HEK293 (cell line): ENCODE results near the gene PFKL.

ENCODE experiments used
- CTCF ChIA-PET: fragments of 350-600 bp; formaldehyde crosslinking; extraction: SDS; loops from one replicate; lab custom pipeline; 2021; ENCODE audit warnings: antibody characterized with exemption; lab: Yijun Ruan, JAX
- POLR2A ChIA-PET: fragments of 300-600 bp; formaldehyde crosslinking; extraction: SDS; loops from one replicate; lab custom pipeline; 2020; ENCODE audit warnings: antibody characterized with exemption, inconsistent platforms; lab: Yijun Ruan, JAX
- H3K27ac ChIP-seq: fragments of 200-500 bp; sonication (Bioruptor generic); 2 replicates; pipeline ENCODE4 v1.5.1; 2014; ENCODE audit warnings: low read depth, low read length, control low read depth, inconsistent platforms; ENCODE audit errors: extremely low read depth
- H3K36me3 ChIP-seq, 2 experiments: fragments of 200-500 bp in 1 of 2; sonication (Bioruptor generic) in 1 of 2; 1 replicate in 1 of 2; 2 replicates in 1 of 2; pipeline ENCODE4 v1.5.1; 2014 to 2017; ENCODE audit warnings: inconsistent platforms in 2 of 2, low read length in 2 of 2; ENCODE audit not compliant: control insufficient read depth in 2 of 2, insufficient read depth in 1 of 2
- H3K4me1 ChIP-seq: fragments of 200-500 bp; sonication (Bioruptor generic); 2 replicates; pipeline ENCODE4 v1.5.1; 2014; ENCODE audit warnings: mild to moderate bottlenecking, low read length, inconsistent platforms; ENCODE audit not compliant: control insufficient read depth, insufficient read depth
- H3K4me3 ChIP-seq: 2 replicates; pipeline ENCODE4 v1.5.1; 2011; ENCODE audit warnings: low read depth, mild to moderate bottlenecking, control low read depth, low read length, moderate library complexity
- H3K9me3 ChIP-seq: fragments of 200-500 bp; sonication (Bioruptor generic); 2 replicates; pipeline ENCODE4 v1.5.1; 2014; ENCODE audit warnings: low read depth, low read length, inconsistent platforms; ENCODE audit not compliant: control insufficient read depth, insufficient read depth
- EGR2 ChIP-seq: fragments of 450-650 bp; formaldehyde crosslinking; IDR thresholded peaks from 2 replicates; pipeline ENCODE4 v1.5.1; 2016; ENCODE audit warnings: low read depth, missing biosample characterization, missing genetic modification characterization
- GFI1B ChIP-seq: fragments of 450-650 bp; formaldehyde crosslinking; IDR thresholded peaks from 2 replicates; pipeline ENCODE4 v1.5.1; 2016; ENCODE audit warnings: missing biosample characterization, missing genetic modification characterization
- HOXC10 ChIP-seq: sonication (generic); formaldehyde crosslinking; IDR thresholded peaks from 2 replicates; pipeline ENCODE4 v1.8.1; 2023; ENCODE audit warnings: mild to moderate bottlenecking, missing genetic modification reagents
- SP2 ChIP-seq: fragments of 450-650 bp; formaldehyde crosslinking; IDR thresholded peaks from 2 replicates; pipeline ENCODE4 v1.5.1; 2016; ENCODE audit warnings: missing biosample characterization, missing genetic modification characterization
- WT1 ChIP-seq: fragments of 450-650 bp; formaldehyde crosslinking; IDR thresholded peaks from 2 replicates; pipeline ENCODE4 v1.5.1; 2016; ENCODE audit warnings: missing biosample characterization, missing genetic modification characterization
- ZBTB7A ChIP-seq: fragments of 450-650 bp; formaldehyde crosslinking; IDR thresholded peaks from 2 replicates; pipeline ENCODE4 v1.5.1; 2016; ENCODE audit warnings: low read depth, missing biosample characterization, missing genetic modification characterization
- ZIC2 ChIP-seq: fragments of 450-650 bp; formaldehyde crosslinking; IDR thresholded peaks from 2 replicates; pipeline ENCODE4 v1.5.1; 2016; ENCODE audit warnings: missing biosample characterization, missing genetic modification characterization
- ZNF133 ChIP-seq: fragments of 450-650 bp; formaldehyde crosslinking; IDR thresholded peaks from 2 replicates; pipeline ENCODE4 v1.5.1; 2016; ENCODE audit warnings: missing biosample characterization, missing genetic modification characterization
- ZNF140 ChIP-seq: fragments of 450-650 bp; formaldehyde crosslinking; IDR thresholded peaks from 2 replicates; pipeline ENCODE4 v1.5.1; 2016; ENCODE audit warnings: missing biosample characterization, missing genetic modification characterization
- ZNF169 ChIP-seq: fragments of 450-650 bp; formaldehyde crosslinking; IDR thresholded peaks from 2 replicates; pipeline ENCODE4 v1.5.1; 2016; ENCODE audit warnings: missing biosample characterization, missing genetic modification characterization
- ZNF184 ChIP-seq: fragments of 450-650 bp; IDR thresholded peaks from 2 replicates; pipeline ENCODE4 v1.5.1; 2018; ENCODE audit warnings: missing biosample characterization, mild to moderate bottlenecking, missing genetic modification characterization
- ZNF239 ChIP-seq: fragments of 450-650 bp; formaldehyde crosslinking; IDR thresholded peaks from 2 replicates; pipeline ENCODE4 v1.5.1; 2016; ENCODE audit warnings: missing biosample characterization, missing genetic modification characterization
- ZNF311 ChIP-seq: fragments of 450-650 bp; formaldehyde crosslinking; IDR thresholded peaks from 2 replicates; pipeline ENCODE4 v1.5.1; 2017; ENCODE audit warnings: missing biosample characterization, missing genetic modification characterization, borderline replicate concordance
- ZNF350 ChIP-seq: fragments of 450-650 bp; formaldehyde crosslinking; IDR thresholded peaks from 2 replicates; pipeline ENCODE4 v1.5.0; 2017; ENCODE audit warnings: missing biosample characterization, mild to moderate bottlenecking, missing genetic modification characterization
- ZNF426 ChIP-seq: fragments of 450-650 bp; formaldehyde crosslinking; IDR thresholded peaks from 2 replicates; pipeline ENCODE4 v1.5.1; 2017; ENCODE audit warnings: missing biosample characterization, missing genetic modification characterization, mild to moderate bottlenecking, inconsistent platforms, moderate library complexity
- ZNF521 ChIP-seq: fragments of 450-650 bp; formaldehyde crosslinking; IDR thresholded peaks from 2 replicates; pipeline ENCODE4 v1.5.1; 2017; ENCODE audit warnings: missing biosample characterization, mild to moderate bottlenecking, missing genetic modification characterization
- ZNF555 ChIP-seq: fragments of 450-650 bp; formaldehyde crosslinking; conservative IDR thresholded peaks from 2 replicates; pipeline ENCODE4 v1.5.1; 2017; ENCODE audit warnings: missing biosample characterization, mild to moderate bottlenecking, missing genetic modification characterization, inconsistent platforms
- ZNF600 ChIP-seq: fragments of 450-650 bp; formaldehyde crosslinking; IDR thresholded peaks from 2 replicates; pipeline ENCODE4 v1.5.1; 2016; ENCODE audit warnings: missing biosample characterization, missing genetic modification characterization
- ZNF610 ChIP-seq: fragments of 450-650 bp; formaldehyde crosslinking; IDR thresholded peaks from 2 replicates; pipeline ENCODE4 v1.5.1; 2016; ENCODE audit warnings: missing biosample characterization, missing genetic modification characterization, borderline replicate concordance
- ZNF623 ChIP-seq: fragments of 450-650 bp; formaldehyde crosslinking; IDR thresholded peaks from 2 replicates; pipeline ENCODE4 v1.5.1; 2016; ENCODE audit warnings: missing biosample characterization, missing genetic modification characterization
- ZNF768 ChIP-seq: fragments of 450-650 bp; formaldehyde crosslinking; IDR thresholded peaks from 2 replicates; pipeline ENCODE4 v1.5.1; 2018; ENCODE audit warnings: missing biosample characterization, mild to moderate bottlenecking, missing genetic modification characterization
- ZNF792 ChIP-seq: fragments of 450-650 bp; formaldehyde crosslinking; IDR thresholded peaks from 2 replicates; pipeline ENCODE4 v1.5.1; 2016; ENCODE audit warnings: missing biosample characterization, missing genetic modification characterization
- TF ChIP-seq, protein P1 (sequence below): fragments of 450-650 bp; formaldehyde crosslinking; conservative IDR thresholded peaks from 2 replicates; pipeline ENCODE4 v1.5.1; 2016; ENCODE audit warnings: low read depth, missing biosample characterization, missing genetic modification characterization
- TF ChIP-seq, protein P2 (sequence below): fragments of 450-650 bp; formaldehyde crosslinking; IDR thresholded peaks from 2 replicates; pipeline ENCODE4 v1.5.1; 2016; ENCODE audit warnings: missing biosample characterization, missing genetic modification characterization
- TF ChIP-seq, protein P3 (sequence below): fragments of 450-650 bp; formaldehyde crosslinking; IDR thresholded peaks from 2 replicates; pipeline ENCODE4 v1.5.1; 2016; ENCODE audit warnings: missing biosample characterization, missing genetic modification characterization

PFKL gene

DNA sequence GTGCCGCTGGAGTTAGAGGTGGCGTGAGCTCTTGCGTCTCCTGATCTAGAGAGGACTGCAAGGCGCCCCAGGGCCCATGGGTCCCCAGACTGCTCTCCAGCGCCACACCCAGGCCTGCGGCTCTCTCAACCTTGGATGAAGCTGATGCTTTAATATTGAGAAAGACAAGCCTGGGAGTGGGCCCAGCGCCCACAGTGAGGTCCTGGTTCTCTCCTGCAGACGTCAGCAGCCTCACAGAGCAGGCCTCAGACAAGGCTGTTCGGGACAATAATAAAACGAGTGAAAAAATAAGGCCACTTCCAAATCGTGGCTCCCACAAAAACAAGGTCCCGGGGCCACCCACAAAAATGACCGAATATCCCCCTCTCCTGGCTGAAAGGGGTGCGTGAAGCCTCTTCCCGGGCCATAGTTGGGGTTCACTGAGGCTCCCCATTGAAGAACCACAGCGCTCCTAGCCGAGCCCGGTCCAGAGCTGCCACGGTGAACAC, 32.2 kb upstream of the PFKL start:
- no peaks in the 10 kb centered on the region for H3K36me3 ChIP-seq
- no peaks in the 10 kb centered on the region for H3K4me1 ChIP-seq
- H3K4me3 ChIP-seq, result no peak overlapping the region
- no peak for TF ChIP-seq WT1 (tag by site-specific recombination)
- TF ChIP-seq ZNF768 (tag by site-specific recombination), result no peak
- TF ChIP-seq ZIC2 (tag by site-specific recombination), result no peak
- TF ChIP-seq ZNF792 (tag by site-specific recombination), result no peak
- TF ChIP-seq ZNF555 (tag by site-specific recombination), result no peak
- no peak for TF ChIP-seq ZNF600 (tag by site-specific recombination)
- TF ChIP-seq ZNF140 (tag by site-specific recombination), result no peak
- TF ChIP-seq SP2 (tag by site-specific recombination), result no peak
- TF ChIP-seq ZNF350 (tag by site-specific recombination), result no peak
- no peak for TF ChIP-seq GFI1B (tag by site-specific recombination)
- POLR2A ChIA-PET, result interaction anchor here (0.6 kb wide), 1 partner anchor 225 kb away, joined by 3 read pairs; no protein-coding TSS in a partner anchor
- H3K9me3 ChIP-seq, result no peaks in the 10 kb centered on the region
- CTCF ChIA-PET, result interaction anchor here (0.7 to 1.8 kb wide), 2 partner anchors 30 to 43 kb away, joined by 3 to 8 read pairs; no protein-coding TSS in a partner anchor
- H3K27ac ChIP-seq, result no peak overlapping the region

DNA sequence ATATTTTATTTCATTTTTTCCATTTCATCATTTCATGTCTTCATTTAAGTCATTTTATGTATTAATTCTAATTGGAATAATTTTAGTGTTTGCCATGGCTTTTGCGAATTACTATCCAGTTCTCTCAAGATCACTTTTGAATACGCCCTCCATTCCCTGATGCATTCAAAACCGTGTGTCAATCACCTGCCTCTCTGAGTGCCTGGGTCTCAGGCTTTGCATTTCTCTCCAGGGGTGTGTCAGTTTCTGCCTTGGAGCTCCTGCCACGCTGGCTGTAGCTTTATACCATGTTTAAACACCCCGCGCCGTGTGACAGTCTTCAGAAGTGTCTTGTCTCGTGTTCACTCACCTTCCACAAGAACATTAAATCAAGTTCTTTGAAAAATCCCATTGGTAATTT, 30.8 kb upstream of the PFKL start:
- Histone ChIP-seq H3K27ac (no peak overlapping the region), H3K9me3 (no peaks in the 10 kb centered on the region), H3K4me1 (no peaks in the 10 kb centered on the region), H3K4me3 (no peak overlapping the region), H3K36me3 (no peaks in the 10 kb centered on the region)
- ChIA-PET POLR2A (no interaction called here), CTCF (interaction anchor here (0.6 kb wide), 1 partner anchor 254 kb away, joined by 3 read pairs; no protein-coding TSS in a partner anchor)
- TF ChIP-seq ZNF610 (no peak), ZNF169 (tag by site-specific recombination) (no peak), HOXC10 (CRISPR knock-in tag) (no peak), ZNF184 (tag by site-specific recombination) (no peak), ZNF133 (no peak), ZBTB7A (tag by site-specific recombination) (no peak), ZNF426 (no peak), ZNF521 (tag by site-specific recombination) (no peak), EGR2 (no peak), ZNF239 (tag by site-specific recombination) (no peak), ZNF623 (tag by site-specific recombination) (no peak), ZNF600 (tag by site-specific recombination) (no peak), ZNF311 (tag by site-specific recombination) (no peak)
- TF ChIP-seq, protein P1, sequence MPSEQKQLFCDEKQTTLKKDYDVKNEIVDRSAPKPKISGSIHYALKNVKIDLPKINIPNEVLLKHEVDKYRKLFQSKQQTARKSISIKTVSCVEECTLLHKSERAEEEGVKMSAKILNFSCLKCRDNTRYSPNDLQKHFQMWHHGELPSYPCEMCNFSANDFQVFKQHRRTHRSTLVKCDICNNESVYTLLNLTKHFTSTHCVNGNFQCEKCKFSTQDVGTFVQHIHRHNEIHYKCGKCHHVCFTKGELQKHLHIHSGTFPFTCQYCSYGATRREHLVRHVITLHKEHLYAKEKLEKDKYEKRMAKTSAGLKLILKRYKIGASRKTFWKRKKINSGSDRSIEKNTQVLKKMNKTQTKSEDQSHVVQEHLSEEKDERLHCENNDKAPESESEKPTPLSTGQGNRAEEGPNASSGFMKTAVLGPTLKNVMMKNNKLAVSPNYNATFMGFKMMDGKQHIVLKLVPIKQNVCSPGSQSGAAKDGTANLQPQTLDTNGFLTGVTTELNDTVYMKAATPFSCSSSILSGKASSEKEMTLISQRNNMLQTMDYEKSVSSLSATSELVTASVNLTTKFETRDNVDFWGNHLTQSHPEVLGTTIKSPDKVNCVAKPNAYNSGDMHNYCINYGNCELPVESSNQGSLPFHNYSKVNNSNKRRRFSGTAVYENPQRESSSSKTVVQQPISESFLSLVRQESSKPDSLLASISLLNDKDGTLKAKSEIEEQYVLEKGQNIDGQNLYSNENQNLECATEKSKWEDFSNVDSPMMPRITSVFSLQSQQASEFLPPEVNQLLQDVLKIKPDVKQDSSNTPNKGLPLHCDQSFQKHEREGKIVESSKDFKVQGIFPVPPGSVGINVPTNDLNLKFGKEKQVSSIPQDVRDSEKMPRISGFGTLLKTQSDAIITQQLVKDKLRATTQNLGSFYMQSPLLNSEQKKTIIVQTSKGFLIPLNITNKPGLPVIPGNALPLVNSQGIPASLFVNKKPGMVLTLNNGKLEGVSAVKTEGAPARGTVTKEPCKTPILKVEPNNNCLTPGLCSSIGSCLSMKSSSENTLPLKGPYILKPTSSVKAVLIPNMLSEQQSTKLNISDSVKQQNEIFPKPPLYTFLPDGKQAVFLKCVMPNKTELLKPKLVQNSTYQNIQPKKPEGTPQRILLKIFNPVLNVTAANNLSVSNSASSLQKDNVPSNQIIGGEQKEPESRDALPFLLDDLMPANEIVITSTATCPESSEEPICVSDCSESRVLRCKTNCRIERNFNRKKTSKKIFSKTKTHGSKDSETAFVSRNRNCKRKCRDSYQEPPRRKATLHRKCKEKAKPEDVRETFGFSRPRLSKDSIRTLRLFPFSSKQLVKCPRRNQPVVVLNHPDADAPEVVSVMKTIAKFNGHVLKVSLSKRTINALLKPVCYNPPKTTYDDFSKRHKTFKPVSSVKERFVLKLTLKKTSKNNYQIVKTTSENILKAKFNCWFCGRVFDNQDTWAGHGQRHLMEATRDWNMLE (tag by site-specific recombination), result no peak
- TF ChIP-seq, protein P2, sequence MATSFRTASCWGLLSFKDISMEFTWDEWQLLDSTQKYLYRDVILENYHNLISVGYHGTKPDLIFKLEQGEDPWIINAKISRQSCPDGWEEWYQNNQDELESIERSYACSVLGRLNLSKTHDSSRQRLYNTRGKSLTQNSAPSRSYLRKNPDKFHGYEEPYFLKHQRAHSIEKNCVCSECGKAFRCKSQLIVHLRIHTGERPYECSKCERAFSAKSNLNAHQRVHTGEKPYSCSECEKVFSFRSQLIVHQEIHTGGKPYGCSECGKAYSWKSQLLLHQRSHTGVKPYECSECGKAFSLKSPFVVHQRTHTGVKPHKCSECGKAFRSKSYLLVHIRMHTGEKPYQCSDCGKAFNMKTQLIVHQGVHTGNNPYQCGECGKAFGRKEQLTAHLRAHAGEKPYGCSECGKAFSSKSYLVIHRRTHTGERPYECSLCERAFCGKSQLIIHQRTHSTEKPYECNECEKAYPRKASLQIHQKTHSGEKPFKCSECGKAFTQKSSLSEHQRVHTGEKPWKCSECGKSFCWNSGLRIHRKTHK (tag by site-specific recombination), result no peak
- TF ChIP-seq, protein P3, sequence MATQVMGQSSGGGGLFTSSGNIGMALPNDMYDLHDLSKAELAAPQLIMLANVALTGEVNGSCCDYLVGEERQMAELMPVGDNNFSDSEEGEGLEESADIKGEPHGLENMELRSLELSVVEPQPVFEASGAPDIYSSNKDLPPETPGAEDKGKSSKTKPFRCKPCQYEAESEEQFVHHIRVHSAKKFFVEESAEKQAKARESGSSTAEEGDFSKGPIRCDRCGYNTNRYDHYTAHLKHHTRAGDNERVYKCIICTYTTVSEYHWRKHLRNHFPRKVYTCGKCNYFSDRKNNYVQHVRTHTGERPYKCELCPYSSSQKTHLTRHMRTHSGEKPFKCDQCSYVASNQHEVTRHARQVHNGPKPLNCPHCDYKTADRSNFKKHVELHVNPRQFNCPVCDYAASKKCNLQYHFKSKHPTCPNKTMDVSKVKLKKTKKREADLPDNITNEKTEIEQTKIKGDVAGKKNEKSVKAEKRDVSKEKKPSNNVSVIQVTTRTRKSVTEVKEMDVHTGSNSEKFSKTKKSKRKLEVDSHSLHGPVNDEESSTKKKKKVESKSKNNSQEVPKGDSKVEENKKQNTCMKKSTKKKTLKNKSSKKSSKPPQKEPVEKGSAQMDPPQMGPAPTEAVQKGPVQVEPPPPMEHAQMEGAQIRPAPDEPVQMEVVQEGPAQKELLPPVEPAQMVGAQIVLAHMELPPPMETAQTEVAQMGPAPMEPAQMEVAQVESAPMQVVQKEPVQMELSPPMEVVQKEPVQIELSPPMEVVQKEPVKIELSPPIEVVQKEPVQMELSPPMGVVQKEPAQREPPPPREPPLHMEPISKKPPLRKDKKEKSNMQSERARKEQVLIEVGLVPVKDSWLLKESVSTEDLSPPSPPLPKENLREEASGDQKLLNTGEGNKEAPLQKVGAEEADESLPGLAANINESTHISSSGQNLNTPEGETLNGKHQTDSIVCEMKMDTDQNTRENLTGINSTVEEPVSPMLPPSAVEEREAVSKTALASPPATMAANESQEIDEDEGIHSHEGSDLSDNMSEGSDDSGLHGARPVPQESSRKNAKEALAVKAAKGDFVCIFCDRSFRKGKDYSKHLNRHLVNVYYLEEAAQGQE (tag by site-specific recombination), result no peak
